HG02588 (cell line): ENCODE measurements around the gene GABRA4.

ENCODE experiments used
- ATAC-seq: cut with Tn5 transposase; IDR thresholded peaks from one replicate; pipeline ENCODE4 v1.9.1; 2021; ENCODE audit warnings: mild to moderate bottlenecking, moderate library complexity; ENCODE audit not compliant: unreplicated experiment

GABRA4 gene

DNA sequence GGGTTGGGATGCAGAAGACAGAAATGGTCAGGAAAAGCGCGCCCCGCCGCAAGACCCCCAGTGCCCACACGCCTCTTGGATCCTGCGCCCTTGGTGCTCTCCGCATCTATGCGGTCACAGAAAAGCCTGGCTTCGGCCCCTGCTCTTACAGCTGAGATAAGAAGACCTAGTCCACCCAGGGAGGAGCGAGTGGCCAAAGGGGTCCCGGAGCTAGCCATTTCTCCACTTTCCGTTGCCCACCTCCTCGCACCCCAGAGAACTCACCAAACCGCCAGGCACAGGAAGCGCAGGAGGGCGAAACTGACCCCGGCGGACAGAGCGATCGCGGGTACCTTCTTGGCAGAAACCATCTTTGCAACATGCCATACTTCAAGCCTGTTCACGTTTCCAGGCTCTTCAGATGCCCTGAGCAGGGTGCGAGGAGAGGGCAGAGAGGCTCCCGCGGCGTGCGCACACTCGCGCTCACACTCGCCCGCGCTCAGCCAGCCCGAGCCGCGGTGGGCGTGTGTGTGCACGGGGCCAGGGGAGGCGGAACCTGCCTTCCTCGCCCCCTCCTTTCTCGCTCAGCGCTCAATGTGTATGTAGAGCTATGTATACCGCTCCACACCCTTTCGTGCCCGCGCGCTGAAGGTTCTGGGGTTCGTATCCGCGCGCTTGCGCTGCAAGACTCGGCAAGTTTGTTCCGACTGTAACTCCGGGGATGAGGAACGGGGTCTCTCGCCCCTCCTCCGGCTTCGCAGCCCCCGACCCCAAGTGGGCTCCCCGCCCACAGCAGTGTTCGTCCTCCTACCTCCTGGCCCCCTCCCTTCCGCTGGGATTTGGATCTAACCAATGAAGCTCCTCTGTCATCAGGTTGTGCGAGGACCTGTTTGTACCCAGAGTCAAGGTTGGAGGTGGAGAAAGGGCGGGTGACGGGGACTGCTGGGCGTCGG is at the start of gene GABRA4:
Gene GABRA4 (minus strand): TSS at position 507 of the 932 bp plus-strand sequence. CDS start 157 bp downstream, at position 350.
- no peak for ATAC-seq

DNA sequence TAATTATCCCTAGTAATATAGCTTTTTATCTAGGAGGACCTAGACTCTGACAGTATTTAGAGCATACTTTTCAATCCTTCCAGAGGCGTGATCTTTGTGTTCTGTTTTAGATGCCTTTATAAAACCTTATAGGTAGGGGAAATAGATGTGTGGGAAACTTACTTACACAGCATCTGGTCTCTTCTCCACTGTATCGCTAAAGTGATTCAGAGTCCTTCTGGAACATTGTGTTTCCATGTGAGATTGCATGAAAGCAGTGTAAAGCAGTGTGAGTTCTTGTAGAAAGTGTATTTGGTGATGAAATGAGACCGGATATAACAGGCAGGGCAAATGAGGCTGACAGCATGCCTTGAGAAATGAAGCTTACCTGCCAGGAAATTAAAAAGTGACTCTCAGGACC is 47.4 kb upstream of the GABRA4 start:
- ATAC-seq, result no peak

DNA sequence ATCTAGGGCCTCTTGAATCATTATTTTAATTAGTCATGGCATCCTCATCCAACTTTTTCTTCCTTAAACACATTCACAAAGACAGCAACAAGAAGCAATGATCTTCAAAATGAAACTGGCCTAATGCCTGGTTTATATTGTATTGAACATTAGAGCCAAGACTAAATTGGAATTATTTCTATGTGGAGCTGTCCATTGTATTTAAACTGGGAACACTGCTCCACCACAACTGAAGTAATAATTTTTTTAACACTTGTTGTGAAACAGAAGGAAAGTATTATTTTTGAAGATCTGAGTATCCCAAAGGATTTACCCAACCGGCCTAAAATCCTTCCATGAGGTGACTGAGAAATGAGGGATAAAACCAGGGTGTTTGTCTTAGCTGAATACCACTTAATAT is 44.9 kb upstream of the GABRA4 start:
- ATAC-seq, result no peak

DNA sequence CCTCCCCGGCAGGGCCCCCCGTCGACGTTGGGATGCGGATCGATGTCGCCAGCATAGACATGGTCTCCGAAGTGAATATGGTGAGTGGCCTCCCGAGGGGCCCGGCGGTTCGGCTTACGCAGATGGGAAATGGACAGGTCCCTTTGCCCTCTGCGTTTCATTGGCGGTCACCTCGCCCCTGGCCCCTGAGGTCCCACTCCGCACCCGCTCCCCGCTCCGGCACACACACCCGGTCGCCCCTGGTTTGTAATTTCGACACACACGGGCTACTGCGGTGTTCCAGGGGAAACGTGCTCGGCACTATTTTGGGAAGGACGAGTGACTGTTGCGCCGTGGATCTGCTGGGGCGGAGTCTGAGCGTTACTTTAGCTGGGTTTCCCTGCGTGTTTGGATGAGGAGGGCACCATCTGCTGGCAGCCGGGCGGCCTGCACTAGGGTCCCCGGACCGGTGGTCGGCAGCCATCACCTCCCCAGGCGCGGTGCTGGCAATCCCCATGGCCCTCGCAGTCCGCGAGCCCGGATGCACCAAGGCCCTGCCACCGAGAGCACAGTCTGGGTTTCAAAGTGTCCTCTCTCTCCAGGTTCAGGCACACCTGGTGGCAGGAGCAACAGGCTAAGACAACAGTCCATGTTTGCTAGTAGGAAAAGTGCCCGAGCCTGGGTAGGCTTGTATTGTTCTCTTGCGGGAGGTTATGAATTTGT is 39.2 kb upstream of the GABRA4 start:
- ATAC-seq, result peak; percentile 93

DNA sequence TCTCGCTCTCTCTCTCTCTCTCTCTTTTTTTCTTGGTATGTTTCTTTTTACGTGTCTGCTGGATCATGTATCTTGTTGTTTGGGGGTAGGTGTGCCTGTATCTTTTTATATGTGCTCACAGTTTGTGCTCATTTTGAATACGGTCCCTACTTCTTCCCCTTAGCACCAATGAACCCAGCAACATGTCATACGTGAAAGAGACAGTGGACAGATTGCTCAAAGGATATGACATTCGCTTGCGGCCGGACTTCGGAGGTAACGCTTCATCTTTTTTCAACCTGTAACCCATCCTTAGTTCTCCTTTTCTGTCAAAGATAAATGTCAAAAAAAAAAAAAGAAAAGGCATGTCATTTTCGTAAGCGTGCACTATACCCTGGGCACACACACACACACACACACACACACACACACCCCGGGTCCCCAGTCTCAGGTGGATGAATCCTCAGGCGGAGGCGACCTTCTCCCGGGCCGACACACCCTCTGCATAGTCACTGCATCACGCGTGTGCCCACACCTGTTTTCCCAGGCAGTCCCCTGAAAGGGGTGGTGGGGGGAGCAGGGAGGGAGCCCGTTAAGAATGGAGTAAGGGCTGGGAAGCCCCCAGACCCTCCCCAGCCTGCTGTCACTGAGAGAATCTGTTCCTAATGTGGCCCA is 38.5 kb upstream of the GABRA4 start:
- ATAC-seq, result no peak

DNA sequence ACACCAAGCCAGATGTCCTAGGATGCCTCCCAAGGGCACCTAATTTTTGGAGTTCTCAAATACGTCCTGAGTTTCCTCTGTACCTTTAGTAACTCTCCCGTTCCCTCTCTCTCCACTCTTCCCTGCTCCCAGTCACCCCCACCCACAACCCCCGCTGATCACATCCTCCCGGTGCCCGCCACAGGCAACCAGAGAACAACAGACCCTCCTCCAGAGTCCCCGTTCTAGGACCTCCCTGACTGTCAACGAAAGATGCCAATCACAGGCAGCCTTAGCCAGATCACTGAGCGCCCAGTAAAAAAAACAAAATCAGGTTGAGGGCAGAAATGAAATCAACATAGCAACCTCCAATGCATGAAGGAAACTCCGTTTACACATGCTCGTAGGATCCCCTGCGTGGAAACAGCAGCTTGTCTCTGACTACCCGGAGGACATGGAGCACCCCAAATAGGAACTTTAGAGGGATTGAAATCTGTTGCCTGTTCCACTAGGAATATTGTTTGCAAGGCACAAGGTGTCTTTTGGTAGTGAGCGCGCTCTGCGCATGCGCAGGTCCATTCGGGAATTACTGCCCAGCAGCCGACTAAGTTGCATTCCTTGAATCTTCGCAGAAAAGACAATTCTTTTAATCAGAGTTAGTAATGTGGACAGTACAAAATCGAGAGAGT is 37.8 kb upstream of the GABRA4 start, which contains the start of gene GABRB1:
Gene GABRB1 (plus strand): TSS at position 557 of the 668 bp plus-strand sequence.
- ATAC-seq, result no peak

DNA sequence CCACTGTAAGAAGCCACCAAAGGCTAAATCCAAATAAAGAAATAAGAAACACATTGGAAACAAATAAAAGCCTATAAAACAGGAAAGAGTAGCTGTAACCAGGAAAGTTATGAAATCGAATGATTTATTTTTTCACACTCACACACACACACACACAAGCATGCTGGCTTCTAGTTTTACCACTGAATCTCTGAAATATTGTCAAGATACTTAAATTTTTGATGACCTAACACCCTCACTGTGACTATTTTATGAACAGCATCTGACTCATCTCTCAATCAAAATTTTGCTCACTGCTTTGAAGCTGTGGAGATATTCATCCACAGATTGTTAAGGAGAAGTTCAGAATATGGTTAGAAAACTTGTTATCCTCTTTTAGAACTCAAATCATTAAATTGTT is 24.1 kb upstream of the GABRA4 start:
- no peak for ATAC-seq

DNA sequence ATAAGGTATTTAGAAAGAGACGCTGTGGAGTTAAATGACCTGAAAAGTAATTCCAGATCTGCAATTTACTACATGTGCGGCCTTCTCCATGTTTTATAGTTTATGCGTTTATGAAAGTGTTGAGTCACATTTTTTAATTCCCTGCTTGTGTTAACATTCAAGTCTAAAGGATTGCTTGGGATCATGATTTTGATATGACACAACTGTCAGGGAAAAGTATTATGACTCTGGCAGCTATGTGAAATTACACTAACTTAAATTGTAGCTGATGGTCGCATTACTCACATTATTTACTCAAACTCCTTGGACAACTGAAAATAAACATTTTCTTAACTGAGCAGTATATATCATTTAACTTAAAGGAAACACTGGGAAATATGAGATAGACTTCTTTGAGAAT is 23.7 kb upstream of the GABRA4 start:
- ATAC-seq, result no peak

DNA sequence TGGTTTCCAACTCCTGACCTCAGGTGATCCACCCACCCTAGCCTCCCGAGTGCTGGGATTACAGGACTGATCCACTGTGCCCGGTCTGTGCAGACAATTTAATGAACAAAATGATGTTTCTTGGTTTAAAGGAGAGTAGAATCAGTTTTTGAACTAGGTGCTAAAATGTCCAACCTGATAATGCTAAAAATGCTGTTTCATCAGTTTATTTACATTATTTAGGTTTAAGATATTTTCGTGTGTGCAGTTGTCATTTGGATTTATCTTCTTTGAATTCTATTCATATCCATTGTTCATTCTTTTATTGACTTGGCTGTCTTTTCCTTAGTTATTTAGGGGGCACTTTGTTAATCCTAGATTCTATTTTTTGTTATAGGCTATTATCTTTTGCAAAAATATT is 20.0 kb upstream of the GABRA4 start:
- no peak for ATAC-seq

DNA sequence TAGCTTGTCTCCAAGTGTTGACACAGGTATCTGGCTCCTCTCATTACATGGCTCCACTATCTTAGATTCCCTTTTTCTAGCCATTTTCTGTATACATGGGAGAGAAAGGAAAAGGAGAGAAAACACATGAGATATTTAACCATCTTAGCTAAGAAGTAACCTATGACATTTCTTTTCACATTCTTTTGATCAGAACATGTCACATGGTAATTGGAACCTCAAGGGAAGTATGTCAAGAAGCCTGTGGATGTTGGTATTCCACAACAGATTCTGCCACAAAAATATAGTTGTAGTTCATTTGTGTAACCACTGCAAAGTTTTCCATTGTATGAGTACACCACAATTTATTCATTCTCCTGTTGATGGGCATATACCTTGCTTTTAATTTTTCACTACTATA is 19.3 kb upstream of the GABRA4 start:
- ATAC-seq, result no peak

DNA sequence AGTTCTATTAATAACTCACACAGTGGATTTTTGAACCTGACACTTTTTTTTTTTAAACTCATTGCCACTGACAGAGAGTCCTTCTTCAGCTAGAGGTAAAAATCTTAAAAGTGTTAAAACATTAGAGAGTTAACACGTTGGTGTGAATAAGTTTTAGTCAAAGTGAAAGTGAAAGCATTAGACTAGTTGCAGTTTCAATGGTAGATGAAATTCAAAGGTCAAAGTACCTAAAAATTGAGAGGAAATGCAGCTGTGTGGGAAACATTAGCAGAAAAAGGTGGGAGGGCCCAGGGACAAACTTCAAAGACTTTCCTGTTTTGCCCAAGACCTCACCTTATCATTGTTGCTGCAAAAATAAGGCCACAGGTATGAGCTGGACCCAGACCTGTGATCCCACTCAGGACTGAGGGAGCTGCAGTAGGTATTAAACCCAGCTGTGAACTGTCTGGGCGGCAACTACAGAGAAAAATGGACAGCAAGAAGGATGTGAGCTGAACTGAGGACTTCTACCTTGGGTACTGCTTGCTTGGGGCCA is 17.6 kb upstream of the GABRA4 start:
- ATAC-seq, result peak; percentile 86

DNA sequence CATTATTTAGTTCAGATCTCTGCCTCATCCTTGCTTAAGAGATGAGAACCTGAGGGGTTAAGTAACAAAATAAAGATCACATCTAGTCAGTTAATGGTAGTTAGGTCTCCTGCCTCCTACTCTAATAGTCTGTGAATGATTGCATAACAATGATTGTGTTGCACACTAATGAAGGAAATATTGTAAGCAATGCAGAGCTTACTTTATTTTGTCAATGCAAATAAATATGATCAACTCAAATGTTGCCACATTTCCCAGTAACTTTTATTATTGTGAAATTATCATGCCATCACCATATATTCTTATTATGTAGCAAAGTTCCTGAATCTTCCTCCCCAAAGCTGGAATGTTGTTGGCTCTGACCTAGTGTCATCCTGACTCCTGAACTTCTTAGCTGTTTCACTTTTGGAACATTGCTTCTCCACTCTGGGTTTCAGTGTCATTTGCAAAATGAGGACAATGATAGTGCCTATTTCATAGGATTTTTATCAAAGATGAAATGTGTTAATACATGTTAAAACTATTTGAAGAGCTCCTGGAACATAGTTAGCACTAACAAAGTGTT is 17.0 kb upstream of the GABRA4 start:
- no peak for ATAC-seq

DNA sequence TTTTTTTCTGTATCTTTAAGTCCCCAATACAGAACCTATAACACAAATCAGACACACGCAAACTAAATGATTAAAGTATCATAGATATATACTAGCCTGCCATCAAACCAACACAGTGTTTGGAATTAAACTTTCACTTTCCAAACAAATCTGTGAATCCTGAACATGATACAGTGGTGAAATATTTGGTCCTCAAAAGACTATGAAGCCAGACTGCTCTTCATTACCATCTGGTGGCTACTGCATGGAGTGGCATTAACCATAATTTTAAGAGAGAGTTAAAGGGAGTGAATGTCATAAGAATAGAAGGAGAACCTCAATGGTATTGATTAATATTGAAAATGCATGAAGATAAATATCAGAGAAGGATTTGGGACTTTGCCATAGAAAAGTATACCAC is 9.2 kb upstream of the GABRA4 start:
- no peak for ATAC-seq

DNA sequence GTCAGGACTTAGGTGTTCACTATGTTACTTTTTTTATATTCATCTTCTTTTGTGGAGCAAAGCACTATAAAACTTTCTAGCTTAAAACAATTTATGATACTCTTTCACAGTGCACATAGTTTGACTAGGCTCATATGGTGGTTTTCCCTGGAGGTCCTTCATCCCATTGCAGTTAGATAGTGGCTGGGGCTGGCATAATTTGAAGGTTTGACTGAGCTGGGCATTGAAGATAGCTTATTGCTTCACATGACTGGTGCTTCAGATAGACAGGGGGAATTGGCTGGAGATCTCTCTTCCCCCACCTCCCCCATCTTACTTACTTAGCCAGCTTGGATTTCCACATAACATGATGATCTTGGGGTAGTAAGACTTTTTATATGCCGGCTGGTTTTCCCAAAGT is 7.0 kb upstream of the GABRA4 start:
- ATAC-seq, result no peak

DNA sequence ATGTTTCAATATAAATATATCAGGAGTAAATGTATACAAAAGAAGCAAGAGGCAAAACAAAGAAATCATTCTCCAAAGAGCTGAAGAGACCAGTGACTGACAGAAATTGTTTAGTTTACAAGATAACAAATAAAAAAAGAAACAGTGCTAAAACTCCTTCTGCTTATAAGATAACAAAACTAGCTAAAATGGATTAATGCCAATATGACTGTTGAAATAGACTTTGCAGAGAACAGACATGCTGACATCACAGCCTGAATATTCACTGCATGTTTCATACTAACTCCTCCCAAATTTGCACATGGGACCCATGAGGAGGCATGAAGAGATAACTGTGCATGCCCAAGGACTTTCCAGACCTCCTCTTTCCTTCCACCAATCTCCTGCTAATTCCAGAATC is 6.2 kb upstream of the GABRA4 start:
- ATAC-seq, result no peak

DNA sequence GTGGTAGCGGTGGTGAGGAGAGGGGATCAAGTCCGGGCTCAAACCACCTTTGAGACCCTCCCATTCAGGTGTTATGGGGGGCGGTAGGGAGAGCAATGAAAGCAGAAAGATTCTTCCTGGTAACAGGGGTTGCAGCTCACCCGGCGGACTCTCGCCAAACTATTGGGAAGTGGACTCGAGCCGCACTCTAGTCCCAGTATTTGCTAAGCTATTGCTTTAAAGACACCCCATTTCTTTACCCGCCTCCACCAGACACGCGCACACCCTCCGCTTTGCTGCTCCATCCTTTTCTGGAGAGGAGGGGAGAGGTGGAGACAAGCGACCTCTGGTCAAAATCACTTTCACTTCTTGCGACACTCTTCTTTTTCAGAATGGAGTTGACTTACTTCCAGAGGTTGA is 625 bp upstream of the GABRA4 start:
- ATAC-seq, result no peak

DNA sequence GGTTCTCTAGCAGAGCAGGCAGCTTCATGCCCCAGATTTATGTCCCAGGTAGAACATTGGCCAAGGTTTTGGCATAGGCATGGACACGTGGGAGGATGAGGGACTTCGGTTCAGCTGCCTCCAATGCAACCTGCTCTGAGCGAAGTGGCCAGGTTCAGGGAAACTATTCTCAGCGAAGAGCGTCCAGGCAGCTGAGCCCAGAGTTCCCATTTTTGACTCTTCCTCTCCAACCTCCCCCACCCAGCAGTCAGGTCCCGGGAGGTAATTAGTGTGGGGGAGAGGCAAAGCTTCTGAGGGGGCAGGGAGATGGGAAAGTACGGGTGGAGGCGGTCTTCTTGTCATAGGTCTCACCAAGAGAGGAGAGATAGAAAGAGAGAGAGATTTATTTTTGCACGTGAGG is 1.0 kb downstream of the GABRA4 start:
- no peak for ATAC-seq

DNA sequence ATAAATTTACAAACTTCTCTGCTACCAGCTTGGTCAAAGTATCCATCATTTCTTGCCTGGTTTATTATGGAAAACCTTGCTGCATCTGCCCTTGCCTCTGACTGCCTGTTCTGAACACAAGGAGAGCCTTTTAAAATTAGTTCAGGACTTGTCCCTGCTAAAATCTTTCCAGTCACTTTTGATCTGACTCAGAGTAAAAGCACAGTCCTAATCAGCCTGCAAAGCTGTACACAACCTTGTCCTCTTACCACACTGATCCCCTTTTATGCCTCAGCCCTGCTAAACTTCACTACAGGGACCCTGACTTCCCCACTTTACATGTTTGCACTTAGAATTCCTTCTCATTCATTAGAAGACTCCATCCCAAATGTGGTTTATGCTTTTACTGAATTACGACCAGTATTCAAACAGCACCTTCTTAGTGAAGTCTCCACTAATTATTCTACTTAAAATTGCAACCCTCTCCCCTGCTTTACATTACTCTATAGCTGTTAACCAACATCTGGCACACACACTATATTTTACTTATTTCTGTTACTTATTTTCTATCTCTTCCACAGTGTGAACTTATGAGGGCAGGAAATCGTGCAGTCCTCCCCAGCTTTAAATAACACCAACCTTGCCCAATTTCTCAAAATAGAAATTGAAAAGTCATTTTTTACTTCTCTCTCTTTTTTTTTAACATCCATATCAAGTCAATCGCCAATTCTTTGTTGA is 6.3 kb downstream of the GABRA4 start:
- ATAC-seq, result no peak

DNA sequence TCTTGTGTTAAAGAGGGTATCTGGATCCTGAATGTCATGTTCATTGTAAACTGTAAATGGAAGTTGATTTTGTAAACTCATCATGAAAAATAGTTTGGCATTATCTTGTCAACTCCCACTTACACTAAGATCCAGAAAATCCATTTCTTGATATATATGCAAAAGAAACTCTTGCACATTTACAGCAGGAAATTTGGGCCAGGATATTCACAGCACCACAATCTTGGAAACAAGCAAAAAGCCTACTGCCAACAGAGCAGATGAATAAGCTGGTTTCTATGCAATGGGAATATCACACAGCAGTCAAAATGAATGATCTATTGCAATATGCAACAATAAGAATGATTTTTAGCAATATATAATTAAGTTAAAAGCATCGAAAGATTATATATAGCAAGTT is 8.6 kb downstream of the GABRA4 start:
- no peak for ATAC-seq

DNA sequence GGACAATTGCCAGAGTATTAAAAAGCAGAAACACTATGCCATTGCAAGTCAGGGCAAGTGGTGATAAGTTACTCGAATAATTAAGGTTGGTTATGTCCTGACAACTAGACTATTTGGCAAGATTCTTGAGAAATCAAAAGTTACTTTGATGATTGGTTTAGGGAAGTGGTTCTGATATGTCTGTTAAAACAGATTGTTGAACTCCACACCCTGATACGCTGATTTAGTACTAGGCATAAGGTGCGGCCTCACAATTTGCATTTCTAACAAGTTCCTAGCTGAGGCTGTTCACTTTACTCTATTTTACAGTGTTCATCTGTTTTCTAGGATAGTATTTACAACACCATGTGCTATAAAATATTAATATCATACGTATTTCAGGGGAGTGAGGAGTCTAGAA is 12.5 kb downstream of the GABRA4 start:
- ATAC-seq, result no peak
